Transverse colon (tissue), 4 donors: Measurements from ENCODE around the gene XYLB. TPM values are rescaled to one million over a fixed set of nuclear protein-coding genes. Genes with fewer than 3 reads are reported as not detected.

Experiments used
- DNase-seq: peaks from one replicate; pipeline ENCODE4 v3.0.0-alpha.2; 2019
- H3K27ac ChIP-seq, 4 donors: fragments of 200-600 bp; sonication (generic); 2 replicates each; pipeline ENCODE4 v1.5.1; 2016 to 2018; ENCODE audit warnings: inconsistent platforms in 4 of 4
- H3K27me3 ChIP-seq: fragments of 200-600 bp; sonication (generic); 2 replicates; pipeline ENCODE4 v1.5.1; 2017; ENCODE audit warnings: inconsistent platforms
- H3K36me3 ChIP-seq, 4 donors: fragments of 200-600 bp; sonication (generic); 2 replicates each; pipeline ENCODE4 v1.5.1; 2017 to 2019; ENCODE audit warnings: inconsistent platforms in 4 of 4
- H3K4me1 ChIP-seq, 4 donors: fragments of 200-600 bp; sonication (generic); 2 replicates each; pipeline ENCODE4 v1.5.1; 2017 to 2020; ENCODE audit warnings: inconsistent platforms in 4 of 4
- H3K4me3 ChIP-seq, 4 donors: fragments of 200-600 bp; sonication (generic); 1 replicate in 1 of 4; 2 replicates in 3 of 4; pipeline versions ENCODE4 v1.5.1 to v1.6.1; 2017 to 2019; ENCODE audit warnings: inconsistent platforms in 4 of 4
- H3K9me3 ChIP-seq, 2 donors: fragments of 200-600 bp; sonication (generic); 2 replicates each; pipeline ENCODE4 v1.5.1; 2017 to 2019; ENCODE audit warnings: inconsistent platforms in 2 of 2
- EP300 ChIP-seq: sonication (generic); formaldehyde crosslinking; IDR thresholded peaks from one replicate; pipeline ENCODE4 v1.6.1; 2017; ENCODE audit warnings: antibody characterized with exemption, low read depth
- POLR2A ChIP-seq: fragments of 450-650 bp; IDR thresholded peaks from one replicate; pipeline ENCODE4 v1.6.1; 2016; ENCODE audit warnings: antibody characterized with exemption, mild to moderate bottlenecking, moderate library complexity
- POLR2AphosphoS5 ChIP-seq, 3 donors: sonication (generic); formaldehyde crosslinking; IDR thresholded peaks; one replicate each; pipeline ENCODE4 v1.6.1; 2016; ENCODE audit warnings: antibody characterized with exemption in 3 of 3
- WGBS, 2 donors: methylation state at CpG; one replicate each; pipeline ENCODE4 v1.1.5; 2018; ENCODE audit warnings: low coverage in 1 of 2; 5-methylcytosine and 5-hydroxymethylcytosine counted together
- in situ Hi-C, 4 donors: fragments of 200-750 bp; cut with MboI; loops; one replicate each; pipeline versions ENCODE4 v1.15.0 to v1.15.1; 2017; ENCODE audit warnings: low sequenced_read_pairs in 3 of 4, low pct_ligation_motif_present in 1 of 4, low pct_unique_long_range_greater_than_20kb in 1 of 4
- intact Hi-C: fragments of 100-400 bp; cut with DNase I; formaldehyde crosslinking; loops from one replicate; pipeline ENCODE4 v1.15.1; 2023; ENCODE audit warnings: low total_unique reads
- total RNA-seq, 4 donors: library from RNA; depleted of rRNA; stranded (reverse); fragments of >200 nt; gene quantifications; one replicate each; pipeline ENCODE4 v1.1.0, GENCODE V29; 2016
- TF ChIP-seq, protein P1 (sequence below), 5 experiments: fragments of 200-600 bp in 3 of 5; fragments of 450-650 bp in 2 of 5; sonication (generic) in 3 of 5; IDR thresholded peaks; 1 replicate in 2 of 5; 2 replicates in 3 of 5; pipeline ENCODE4 v1.5.1; 2016 to 2017; ENCODE audit warnings: antibody characterized with exemption in 5 of 5, inconsistent platforms in 3 of 5, mild to moderate bottlenecking in 2 of 5, moderate library complexity in 1 of 5

The XYLB gene
- total RNA-seq, 4 donors from 2014 or later = 13.5 to 18.7 (median 15.1) TPM

DNA sequence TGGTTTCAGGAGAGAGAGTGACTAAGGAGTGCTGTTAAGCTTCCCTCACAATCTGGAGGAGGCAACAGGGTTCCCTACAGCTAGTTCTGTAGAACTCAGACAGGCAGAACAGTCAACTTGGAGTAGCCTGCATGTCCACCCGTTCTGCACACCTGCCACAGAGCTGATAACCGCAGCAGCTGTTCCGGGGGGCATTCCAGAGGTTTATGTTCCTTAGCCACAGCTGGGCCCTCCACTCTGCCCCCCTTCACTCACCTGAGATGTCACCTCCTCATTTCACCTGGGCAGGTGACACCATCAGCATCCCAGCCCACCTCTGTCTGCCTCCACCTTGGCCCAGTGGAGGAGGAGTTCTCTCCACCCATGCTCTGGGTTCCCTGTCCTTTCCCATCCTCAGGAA is 22.6 kb downstream of the XYLB start:
- H3K9me3 ChIP-seq = no peaks in the 10 kb centered on the region
- TF ChIP-seq POLR2A (no peak), POLR2AphosphoS5 (IDR thresholded peaks at IDR 0.05) (no peak), EP300 (no peak)
- TF ChIP-seq, protein P1, sequence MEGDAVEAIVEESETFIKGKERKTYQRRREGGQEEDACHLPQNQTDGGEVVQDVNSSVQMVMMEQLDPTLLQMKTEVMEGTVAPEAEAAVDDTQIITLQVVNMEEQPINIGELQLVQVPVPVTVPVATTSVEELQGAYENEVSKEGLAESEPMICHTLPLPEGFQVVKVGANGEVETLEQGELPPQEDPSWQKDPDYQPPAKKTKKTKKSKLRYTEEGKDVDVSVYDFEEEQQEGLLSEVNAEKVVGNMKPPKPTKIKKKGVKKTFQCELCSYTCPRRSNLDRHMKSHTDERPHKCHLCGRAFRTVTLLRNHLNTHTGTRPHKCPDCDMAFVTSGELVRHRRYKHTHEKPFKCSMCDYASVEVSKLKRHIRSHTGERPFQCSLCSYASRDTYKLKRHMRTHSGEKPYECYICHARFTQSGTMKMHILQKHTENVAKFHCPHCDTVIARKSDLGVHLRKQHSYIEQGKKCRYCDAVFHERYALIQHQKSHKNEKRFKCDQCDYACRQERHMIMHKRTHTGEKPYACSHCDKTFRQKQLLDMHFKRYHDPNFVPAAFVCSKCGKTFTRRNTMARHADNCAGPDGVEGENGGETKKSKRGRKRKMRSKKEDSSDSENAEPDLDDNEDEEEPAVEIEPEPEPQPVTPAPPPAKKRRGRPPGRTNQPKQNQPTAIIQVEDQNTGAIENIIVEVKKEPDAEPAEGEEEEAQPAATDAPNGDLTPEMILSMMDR (IDR thresholded peaks at IDR 0.05) = no peak
- H3K27me3 ChIP-seq = no peaks in the 10 kb centered on the region
- no peak overlapping the region for H3K4me3 ChIP-seq
- in situ Hi-C loops = no loop called here
- peaks cover 0 to 9% (median 0%) of the 10 kb centered on the region in 4 donors for H3K36me3 ChIP-seq
- no peaks in the 10 kb centered on the region for H3K4me1 ChIP-seq
- no peak for DNase-seq
- WGBS, 2 donors = 96% methylated on average over 3 of the region's 3 CpGs; no CpG with 5 or more reads in 1 of the 2 donors
- no peak overlapping the region for H3K27ac ChIP-seq
- intact Hi-C loops = no loop called here

DNA sequence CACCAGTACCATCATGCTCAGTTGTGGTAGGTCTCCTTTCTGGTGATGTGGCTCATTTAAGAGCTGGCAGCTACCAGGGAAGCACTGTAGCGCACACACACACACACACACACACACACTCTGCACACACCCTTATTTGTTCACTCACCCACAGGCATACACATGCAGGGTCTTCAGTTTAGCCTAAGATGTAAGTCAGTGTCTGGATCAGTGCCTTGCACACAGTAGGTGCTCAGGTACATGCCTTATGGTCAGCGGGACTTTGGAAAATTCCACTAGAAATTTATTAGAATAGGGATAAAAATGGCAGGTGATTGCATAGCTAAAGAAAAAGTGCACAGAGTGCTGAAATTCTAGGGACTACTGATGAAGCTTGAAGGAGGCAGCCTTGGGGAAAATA is 23.6 kb downstream of the XYLB start:
- H3K9me3 ChIP-seq = no peaks in the 10 kb centered on the region
- H3K4me1 ChIP-seq = no peaks in the 10 kb centered on the region
- no peak for DNase-seq
- TF ChIP-seq, protein P1 (IDR thresholded peaks at IDR 0.05) = no peak
- TF ChIP-seq EP300 = no peak
- no peak overlapping the region for H3K4me3 ChIP-seq
- 72% methylated on average over 2 of the region's 2 CpGs; no CpG with 5 or more reads in 1 of the 2 donors for WGBS, 2 donors
- intact Hi-C loops = no loop called here
- H3K36me3 ChIP-seq = peaks cover 0 to 9% (median 0%) of the 10 kb centered on the region in 4 donors
- H3K27ac ChIP-seq = no peak overlapping the region
- in situ Hi-C loops = no loop called here
- no peaks in the 10 kb centered on the region for H3K27me3 ChIP-seq

DNA sequence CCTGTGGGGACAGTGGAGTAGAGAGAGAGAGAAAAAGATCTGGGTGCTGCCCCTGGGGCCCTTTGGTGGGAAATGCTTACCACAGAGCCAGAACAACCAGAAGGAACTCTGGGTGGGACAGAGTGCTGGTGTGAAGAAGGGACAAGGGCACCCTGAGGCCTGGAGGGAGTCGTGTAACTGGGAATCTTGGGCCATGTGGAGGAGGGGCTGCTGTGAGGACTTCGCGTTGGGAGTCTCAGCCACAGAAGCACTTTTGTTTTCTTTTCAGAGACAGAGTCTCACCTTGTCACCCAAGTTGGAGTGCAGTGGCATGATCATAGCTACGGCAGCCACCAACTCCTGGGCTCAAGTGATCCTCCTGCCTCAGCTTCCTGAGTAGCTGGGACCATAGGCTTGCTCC is 24.3 kb downstream of the XYLB start:
- WGBS, 2 donors = 67% methylated on average over 4 of the region's 4 CpGs; no CpG with 5 or more reads in 1 of the 2 donors
- no peaks in the 10 kb centered on the region for H3K27me3 ChIP-seq
- no peaks in the 10 kb centered on the region for H3K9me3 ChIP-seq
- intact Hi-C loops = no loop called here
- in situ Hi-C loops = no loop called here
- peaks cover 0 to 5% (median 0%) of the 10 kb centered on the region in 4 donors for H3K36me3 ChIP-seq
- H3K4me1 ChIP-seq = no peaks in the 10 kb centered on the region
- no peak overlapping the region for H3K27ac ChIP-seq
- TF ChIP-seq POLR2AphosphoS5 (IDR thresholded peaks at IDR 0.05) (no peak), EP300 (no peak), POLR2A (no peak)
- TF ChIP-seq, protein P1 (IDR thresholded peaks at IDR 0.05) = no peak
- H3K4me3 ChIP-seq = no peak overlapping the region
- DNase-seq = no peak

DNA sequence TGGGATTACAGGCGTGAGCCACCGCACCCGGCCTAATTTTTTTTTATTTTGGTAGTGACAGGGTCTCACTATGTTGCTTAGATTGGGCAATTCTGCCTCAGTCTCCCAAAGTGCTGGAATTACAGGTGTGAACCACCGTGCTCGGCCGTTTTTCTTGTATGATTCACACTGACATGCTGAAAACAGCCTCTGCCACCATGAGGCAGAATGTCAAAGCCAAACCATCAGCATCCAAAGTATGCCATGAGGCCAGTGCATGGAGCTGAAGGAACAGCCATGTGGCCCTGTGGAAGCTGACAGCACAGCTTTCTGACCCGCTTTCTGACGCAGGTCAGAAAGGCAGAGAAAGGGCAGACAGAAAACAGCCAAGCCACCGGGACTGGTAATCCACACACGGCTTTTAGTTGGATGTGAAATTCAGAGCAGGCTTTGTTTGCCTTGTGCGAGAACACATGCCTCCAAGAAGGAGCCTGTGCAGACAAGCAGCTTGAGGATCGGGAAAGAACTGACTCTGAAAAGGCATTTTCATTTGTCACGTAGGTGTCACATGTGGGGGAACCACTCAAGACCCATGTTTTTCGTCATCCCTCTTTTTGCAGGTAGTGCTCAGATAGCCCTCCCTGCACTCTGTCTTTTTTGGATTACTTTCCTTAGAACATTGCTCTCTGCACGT is 25.1 kb downstream of the XYLB start:
- WGBS, 2 donors = 83 to 85% methylated on average over 8 to 15 of the region's 15 CpGs
- H3K27me3 ChIP-seq = no peaks in the 10 kb centered on the region
- intact Hi-C loops (no loop called here), in situ Hi-C loops (no loop called here)
- no peak for DNase-seq
- H3K4me1 ChIP-seq = no peaks in the 10 kb centered on the region
- no peak overlapping the region for H3K27ac ChIP-seq
- H3K36me3 ChIP-seq = peaks cover 0 to 5% (median 0%) of the 10 kb centered on the region in 4 donors
- no peaks in the 10 kb centered on the region for H3K9me3 ChIP-seq
- TF ChIP-seq EP300 (no peak), POLR2AphosphoS5 (IDR thresholded peaks at IDR 0.05) (no peak), POLR2A (no peak)
- TF ChIP-seq, protein P1 (IDR thresholded peaks at IDR 0.05) = no peak
- H3K4me3 ChIP-seq = no peak overlapping the region
